HG02884 (cell line): ENCODE measurements around the gene SNX25.
"Not testable (repeated sequence)": the region's sequence is repeated elsewhere in the genome, so short reads cannot be mapped to it uniquely, and the experiment has no call there.

ENCODE experiments used
- ATAC-seq: cut with Tn5 transposase; IDR thresholded peaks from one replicate; pipeline ENCODE4 v1.9.1; 2021; ENCODE audit warnings: mild to moderate bottlenecking, moderate library complexity; ENCODE audit not compliant: unreplicated experiment

SNX25 gene

GRCh38 chr4:185204238-185204910, 5.0 kb upstream of the SNX25 start:
- ATAC-seq: no peak

- not testable (repeated sequence) for ATAC-seq
These were observed 4.3 kb upstream of the SNX25 start for GRCh38 chr4:185205073-185205472.

- ATAC-seq: no peak
These were observed 3.6 kb upstream of the SNX25 start for GRCh38 chr4:185205697-185206342.

GRCh38 chr4:185207466-185207865, 1.9 kb upstream of the SNX25 start:
- ATAC-seq: no peak

- peak; percentile 3 for ATAC-seq
These were observed 379 bp downstream of the SNX25 start for GRCh38 chr4:185209852-185210101.

GRCh38 chr4:185210102-185210981, 944 bp downstream of the SNX25 start:
- peak; percentile 18 for ATAC-seq

GRCh38 chr4:185211035-185211434, 1.6 kb downstream of the SNX25 start:
- ATAC-seq: no peak

- no peak for ATAC-seq
These were observed 2.2 kb downstream of the SNX25 start for GRCh38 chr4:185211641-185212040.

- no peak for ATAC-seq
These were observed 3.2 kb downstream of the SNX25 start for GRCh38 chr4:185212581-185212980.

- peak; percentile 31 for ATAC-seq
These were observed 4.5 kb downstream of the SNX25 start for GRCh38 chr4:185213877-185214276.

GRCh38 chr4:185215261-185215660, 5.9 kb downstream of the SNX25 start:
- no peak for ATAC-seq

- ATAC-seq: no peak
These were observed 8.1 kb downstream of the SNX25 start for GRCh38 chr4:185217408-185217975.

- ATAC-seq: no peak
These were observed 8.9 kb downstream of the SNX25 start for GRCh38 chr4:185218312-185218711.

GRCh38 chr4:185219551-185220344, 10.3 kb downstream of the SNX25 start:
- peak; percentile 71 for ATAC-seq

GRCh38 chr4:185221491-185221890, 12.1 kb downstream of the SNX25 start:
- no peak for ATAC-seq

- no peak for ATAC-seq
These were observed 12.5 kb downstream of the SNX25 start for GRCh38 chr4:185221912-185222311.

- no peak for ATAC-seq
These were observed 13.2 kb downstream of the SNX25 start for GRCh38 chr4:185222598-185222997.

- no peak for ATAC-seq
These were observed 15.2 kb downstream of the SNX25 start for GRCh38 chr4:185224597-185224996.

- ATAC-seq: no peak
These were observed 16.5 kb downstream of the SNX25 start for GRCh38 chr4:185225940-185226339.

- no peak for ATAC-seq
These were observed 17.7 kb downstream of the SNX25 start for GRCh38 chr4:185227131-185227551.
